GM10248 (cell line): ENCODE results near the gene RAB2B.

Source experiments
- CTCF ChIA-PET: fragments of 300-600 bp; sonication (Branson Sonifier 250); formaldehyde crosslinking; extraction: SDS; loops from one replicate; lab custom pipeline; 2021; ENCODE audit warnings: antibody characterized with exemption; lab: Yijun Ruan, JAX
- POLR2A ChIA-PET: fragments of 350-650 bp; sonication (Branson Sonifier 250); formaldehyde crosslinking; extraction: SDS; loops from one replicate; lab custom pipeline; 2020; ENCODE audit warnings: antibody characterized with exemption; lab: Yijun Ruan, JAX
- DNase-seq: peaks from one replicate; pipeline ENCODE4 v3.0.0; 2012; ENCODE audit errors: extremely low spot score
- CTCF ChIP-seq: IDR thresholded peaks from 2 replicates; pipeline ENCODE4 v1.5.1; 2012; ENCODE audit warnings: mild to moderate bottlenecking, low read depth; ENCODE audit errors: extremely low read depth, missing control alignments, control extremely low read depth

Gene RAB2B

DNA sequence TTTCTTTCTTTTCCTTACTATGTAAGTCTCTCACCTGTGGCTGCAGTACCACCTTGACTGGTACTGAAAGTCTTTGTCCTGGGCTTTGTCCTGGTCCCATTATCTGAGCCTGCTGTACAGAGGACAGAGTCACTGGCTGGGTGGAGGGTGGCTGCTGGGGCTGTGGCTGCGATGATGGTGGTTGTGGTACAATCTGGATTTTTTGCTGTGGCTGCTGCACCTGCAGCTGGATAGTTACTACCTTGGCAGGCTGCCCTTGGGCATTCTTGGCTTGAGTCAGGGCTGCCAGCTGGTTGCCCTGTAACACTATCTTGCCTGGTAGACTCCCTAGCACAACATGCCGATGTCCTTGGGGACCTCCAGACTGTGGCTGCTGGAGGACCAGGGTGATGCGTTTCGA, 47.8 kb downstream of the RAB2B start:
- ChIA-PET CTCF (interaction anchor here (1.3 kb wide), 1 partner anchor 13 kb away, joined by 3 read pairs; no protein-coding TSS in a partner anchor), POLR2A (no interaction called here)
- no peak for TF ChIP-seq CTCF
- no peak for DNase-seq

GRCh38 chr14:21426692-21427091, 50.1 kb downstream of the RAB2B start:
- no peak for DNase-seq
- ChIA-PET POLR2A (no interaction called here), CTCF (interaction anchor here (1.1 to 1.2 kb wide), 2 partner anchors 29 to 51 kb away, joined by 3 to 5 read pairs; partner anchors contain the start of genes CHD8 and TOX4)
- no peak for TF ChIP-seq CTCF

- POLR2A ChIA-PET = no interaction called here
- TF ChIP-seq CTCF = no peak
- no peak for DNase-seq
- CTCF ChIA-PET = interaction anchor here (1.0 to 1.4 kb wide), 3 partner anchors 11 to 31 kb away, joined by 3 to 4 read pairs (median 3); no protein-coding TSS in a partner anchor
These were observed 57.2 kb downstream of the RAB2B start for GRCh38 chr14:21419528-21419927.

GRCh38 chr14:21415329-21415728, 61.4 kb downstream of the RAB2B start:
- CTCF ChIA-PET = interaction anchor here (0.7 to 2.4 kb wide), 4 partner anchors 12 to 27 kb away, joined by 3 to 14 read pairs (median 4); no protein-coding TSS in a partner anchor
- DNase-seq = no peak
- no peak for TF ChIP-seq CTCF
- POLR2A ChIA-PET = no interaction called here

GRCh38 chr14:21414137-21414631, 62.6 kb downstream of the RAB2B start:
- TF ChIP-seq CTCF = no peak
- ChIA-PET POLR2A (no interaction called here), CTCF (interaction anchor here (1.4 to 2.4 kb wide), 3 partner anchors 11 to 62 kb away, joined by 4 to 14 read pairs (median 4); no protein-coding TSS in a partner anchor)
- peak; percentile 52 for DNase-seq
